GM12891 (cell line): ENCODE measurements around the gene HNRNPM.

Experiments used
- DNase-seq: peaks from one replicate; pipeline ENCODE4 v3.0.0; 2011; ENCODE audit warnings: low spot score; ENCODE audit not compliant: insufficient read length
- FAIRE-seq: peaks from 2 replicates; lab custom pipeline; 2011; peaks lifted over from hg19 to GRCh38; lab: Jason Lieb, UNC
- PAX5 ChIP-seq: IDR thresholded peaks from 2 replicates; pipeline ENCODE4 v1.6.1; 2011; ENCODE audit warnings: low read length, moderate library complexity, mild to moderate bottlenecking; ENCODE audit not compliant: insufficient read depth, severe bottlenecking
- POLR2A ChIP-seq: IDR thresholded peaks from 2 replicates; pipeline ENCODE4 v1.6.1; 2011; ENCODE audit warnings: low read depth, low read length, control low read depth
- POLR2AphosphoS5 ChIP-seq: IDR thresholded peaks from 2 replicates; pipeline ENCODE4 v1.6.1; 2011; ENCODE audit warnings: low read depth, low read length, control low read depth
- POU2F2 ChIP-seq: IDR thresholded peaks from 2 replicates; pipeline ENCODE4 v1.6.1; 2011; ENCODE audit warnings: low read depth, mild to moderate bottlenecking, control low read depth, low read length, moderate library complexity
- SPI1 ChIP-seq: IDR thresholded peaks from 2 replicates; pipeline ENCODE4 v1.6.1; 2011; ENCODE audit warnings: low read depth, low read length, control low read depth
- TAF1 ChIP-seq: IDR thresholded peaks from 2 replicates; pipeline ENCODE4 v1.6.1; 2011; ENCODE audit warnings: low read depth, low read length, control low read depth

Gene HNRNPM

DNA sequence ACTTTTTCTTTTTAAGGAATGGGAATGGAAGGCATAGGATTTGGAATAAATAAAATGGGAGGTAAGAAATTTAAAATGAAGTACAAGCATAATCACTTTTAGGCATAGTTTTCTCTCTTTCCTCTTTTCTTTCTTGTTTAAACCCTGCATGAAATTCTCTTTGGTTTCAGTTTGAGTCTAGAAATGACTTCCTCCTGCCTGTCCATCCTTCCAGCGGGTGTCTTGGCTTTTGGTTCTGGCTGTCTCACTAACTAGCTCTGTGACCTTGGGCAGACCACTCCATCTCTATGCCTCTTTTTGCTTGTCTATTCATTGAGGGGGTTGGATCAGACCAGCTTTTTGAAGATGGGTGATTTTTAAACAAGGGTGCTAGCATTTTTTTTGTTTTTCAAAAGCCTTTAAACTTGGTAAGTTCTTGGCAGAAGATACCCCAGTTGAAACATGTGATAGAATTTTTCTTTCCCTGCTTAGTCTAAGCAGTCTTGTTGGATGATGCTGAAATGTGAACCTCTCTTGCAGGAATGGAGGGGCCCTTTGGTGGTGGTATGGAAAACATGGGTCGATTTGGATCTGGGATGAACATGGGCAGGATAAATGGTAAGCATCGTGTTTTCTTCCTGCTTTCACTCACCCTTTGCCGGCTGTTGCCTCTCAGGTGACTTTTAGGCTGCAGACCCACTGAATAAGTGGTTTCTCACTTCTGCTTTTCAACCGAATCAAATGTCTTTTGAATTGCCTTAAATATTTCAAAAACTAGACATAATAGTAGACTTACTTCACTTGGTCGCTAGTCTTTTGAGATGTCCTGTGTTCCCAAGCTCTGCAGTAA, 29.1 kb downstream of the HNRNPM start:
- TF ChIP-seq POU2F2 = peak; percentile 64; the same call in 1 of the 2 replicates
- TF ChIP-seq POLR2AphosphoS5 = 0 out of 2 replicates have a peak, but pooled peaks have one; percentile 29
- no peak for TF ChIP-seq POLR2A
- TF ChIP-seq SPI1 = peak; percentile 98
- FAIRE-seq = peak; percentile 93
- peak; percentile 51 for DNase-seq

GRCh38 chr19:8475005-8475404, 30.2 kb downstream of the HNRNPM start:
- TF ChIP-seq TAF1 (no peak), SPI1 (no peak), POLR2A (no peak), POU2F2 (no peak), PAX5 (no peak), POLR2AphosphoS5 (no peak)
- FAIRE-seq (no peak), DNase-seq (no peak)

GRCh38 chr19:8476524-8476923, 31.7 kb downstream of the HNRNPM start:
- no peak for DNase-seq
- FAIRE-seq = no peak
- TF ChIP-seq POLR2A (no peak), POLR2AphosphoS5 (no peak), POU2F2 (no peak), SPI1 (no peak)

DNA sequence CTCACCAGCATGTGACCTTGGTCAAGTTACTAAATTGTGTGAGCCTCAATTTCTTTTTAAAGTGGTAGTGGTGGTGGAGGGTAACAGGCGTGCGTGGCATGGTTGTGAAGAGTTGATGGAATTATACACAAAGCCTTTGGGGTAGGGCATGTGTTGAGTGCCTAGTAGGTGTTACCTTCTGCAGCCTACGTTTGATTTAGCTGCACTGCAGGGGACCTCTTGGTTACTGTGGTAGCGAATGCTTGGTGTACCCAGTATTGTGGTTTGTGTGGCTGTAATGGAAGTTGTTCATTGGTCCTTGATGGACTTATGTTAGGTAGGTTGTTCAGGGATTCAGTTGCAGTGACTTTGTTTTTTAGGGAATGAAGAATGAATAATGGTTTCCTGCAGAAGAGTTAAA, 33.1 kb downstream of the HNRNPM start:
- TF ChIP-seq POLR2AphosphoS5 (peak; percentile 21; the same call in 1 of the 2 replicates), POU2F2 (no peak), SPI1 (no peak)
- FAIRE-seq = no peak

DNA sequence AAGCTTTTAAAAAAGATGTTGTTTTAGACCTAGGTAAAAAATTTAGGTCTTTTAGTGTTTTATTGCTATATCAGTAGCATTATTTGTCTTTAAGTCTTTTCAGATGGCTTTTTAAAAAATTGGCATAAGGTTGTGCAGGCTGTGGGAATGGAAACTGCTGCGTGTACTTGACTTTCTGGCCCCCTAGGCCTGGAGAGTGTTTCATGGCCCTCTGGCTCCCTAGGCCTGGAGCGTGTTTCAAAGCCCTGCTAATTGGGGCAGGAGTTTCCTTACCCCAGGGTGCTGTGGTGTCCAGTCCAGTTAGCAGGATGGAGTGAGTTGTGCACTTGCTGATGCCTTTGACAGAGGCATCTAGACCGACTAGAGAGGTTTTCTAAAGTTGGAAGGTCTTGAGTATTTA, 33.8 kb downstream of the HNRNPM start:
- DNase-seq = no peak
- TF ChIP-seq POU2F2 (no peak), POLR2AphosphoS5 (no peak), TAF1 (no peak), SPI1 (no peak), PAX5 (no peak), POLR2A (no peak)
- no peak for FAIRE-seq

More for the DNA sequence above, 33.1 kb downstream of the HNRNPM start:
- DNase-seq = no peak

DNA sequence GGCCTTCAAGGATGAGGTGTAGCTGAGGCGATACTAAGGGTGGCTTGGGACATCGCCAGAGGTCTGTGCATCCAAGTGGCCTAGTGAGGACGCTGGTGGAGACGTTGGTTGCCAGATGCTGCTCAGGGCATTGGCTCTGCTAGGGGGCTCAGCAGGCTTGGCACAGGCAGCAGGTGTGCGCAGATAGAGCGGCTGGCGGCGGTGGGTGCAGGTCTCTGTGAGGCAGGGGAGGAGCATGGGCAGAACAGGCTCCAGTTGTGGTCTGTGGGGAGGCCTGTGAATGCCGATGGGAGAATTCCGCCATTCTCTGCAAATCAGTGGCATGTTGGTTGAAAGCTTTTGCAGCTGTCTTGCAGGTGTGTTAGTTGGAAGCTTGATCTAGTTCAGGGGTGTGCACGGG, 36.4 kb downstream of the HNRNPM start:
- DNase-seq (no peak), FAIRE-seq (no peak)
- TF ChIP-seq PAX5 (no peak), POLR2AphosphoS5 (no peak), TAF1 (no peak), POLR2A (no peak), POU2F2 (no peak), SPI1 (no peak)

DNA sequence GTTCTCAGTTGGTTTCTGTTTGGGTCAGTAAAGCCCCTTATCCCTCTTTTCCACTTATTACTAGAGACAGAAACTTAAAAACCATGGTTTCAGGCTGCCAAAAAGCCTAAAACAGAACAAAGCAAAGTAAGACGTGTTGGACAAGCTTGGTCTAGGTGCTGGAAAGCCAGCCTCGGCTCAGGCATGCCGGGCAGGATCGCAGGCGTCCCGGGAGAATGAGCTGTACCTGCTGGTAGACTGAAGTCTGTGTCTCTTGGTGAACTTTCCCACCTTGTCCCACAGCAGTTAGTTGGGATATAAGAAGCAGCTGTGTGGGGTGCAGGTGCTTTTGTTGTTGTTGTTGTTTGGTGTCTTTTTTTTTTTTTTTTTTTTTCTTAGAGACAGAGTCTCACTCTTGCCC, 36.8 kb downstream of the HNRNPM start:
- no peak for DNase-seq
- TF ChIP-seq POLR2A (no peak), SPI1 (no peak), POLR2AphosphoS5 (no peak), TAF1 (no peak), PAX5 (no peak)
- FAIRE-seq = no peak

DNA sequence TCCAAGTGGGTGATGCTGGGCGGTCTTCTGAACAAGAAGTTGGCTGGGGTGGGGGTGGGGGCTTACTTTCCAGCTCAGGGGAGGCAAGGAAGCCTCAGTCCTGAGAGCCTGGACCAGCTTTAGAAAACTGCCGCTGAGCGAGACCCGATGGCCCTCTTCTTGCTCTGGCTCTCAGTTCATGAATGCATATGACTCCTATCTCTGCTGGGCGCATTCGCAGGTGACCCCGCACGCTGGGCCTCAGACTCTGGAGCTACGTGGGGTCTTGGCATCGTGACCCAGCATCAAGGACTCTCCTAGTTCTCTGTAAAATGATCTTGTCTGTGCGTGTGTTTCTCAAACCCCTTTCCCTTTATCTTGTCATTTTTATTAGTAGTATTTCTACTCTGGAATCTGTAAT, 37.9 kb downstream of the HNRNPM start:
- no peak for FAIRE-seq
- no peak for DNase-seq
- TF ChIP-seq POU2F2 = no peak
- TF ChIP-seq POLR2AphosphoS5 = no peak
- TF ChIP-seq TAF1 = no peak
- TF ChIP-seq SPI1 = no peak
- TF ChIP-seq PAX5 = no peak
- no peak for TF ChIP-seq POLR2A

GRCh38 chr19:8483165-8483564, 38.4 kb downstream of the HNRNPM start:
- DNase-seq = no peak
- FAIRE-seq = no peak
- no peak for TF ChIP-seq PAX5

- DNase-seq = no peak
- FAIRE-seq = no peak
- TF ChIP-seq PAX5 (no peak), TAF1 (no peak), POLR2A (no peak), POLR2AphosphoS5 (no peak), POU2F2 (no peak), SPI1 (no peak)
These were observed 39.6 kb downstream of the HNRNPM start for GRCh38 chr19:8484331-8484894.
